CD14-positive monocyte (primary cell): ENCODE measurements around the gene NDST1. TPM values are rescaled to one million over a fixed set of nuclear protein-coding genes. Genes with fewer than 3 reads are reported as not detected.
A peak's percentile ranks its signal among the peaks of the same experiment; 100 is the strongest.

Experiments
- DNase-seq, 3 donors: peaks; one replicate each; pipeline ENCODE4 v3.0.0-alpha.2; 2011 to 2022
- H2AFZ ChIP-seq: 2 replicates; pipeline ENCODE4 v1.6.0; 2012; ENCODE audit warnings: mild to moderate bottlenecking, low read depth, low read length, inconsistent platforms; ENCODE audit not compliant: insufficient read depth, poor library complexity, severe bottlenecking
- H3K27ac ChIP-seq, 2 donors: 1 replicate in 1 of 2; 2 replicates in 1 of 2; pipeline ENCODE4 v1.5.1; 2012 to 2013; ENCODE audit warnings: low read length in 2 of 2, control low read depth in 1 of 2, inconsistent platforms in 1 of 2, low read depth in 1 of 2, mild to moderate bottlenecking in 1 of 2
- H3K27me3 ChIP-seq, 2 donors: one replicate each; pipeline versions ENCODE4 v1.6.0 to v1.6.1; 2011 to 2013; ENCODE audit warnings: low read length in 2 of 2; ENCODE audit not compliant: control insufficient read depth in 2 of 2, insufficient read depth in 2 of 2
- H3K36me3 ChIP-seq, 2 donors: replicated peaks in 1 of 2; 1 replicate in 1 of 2; 2 replicates in 1 of 2; pipeline versions ENCODE4 v1.5.1 to v1.6.1; 2012 to 2013; ENCODE audit warnings: low read length in 2 of 2, control low read depth in 1 of 2, inconsistent platforms in 1 of 2, mild to moderate bottlenecking in 1 of 2; ENCODE audit not compliant: insufficient read depth in 2 of 2, control insufficient read depth in 1 of 2
- H3K4me1 ChIP-seq, 2 donors: 1 replicate in 1 of 2; 2 replicates in 1 of 2; pipeline versions ENCODE4 v1.5.1 to v1.6.1; 2012 to 2013; ENCODE audit warnings: low read length in 2 of 2, control low read depth in 1 of 2, inconsistent platforms in 1 of 2, mild to moderate bottlenecking in 1 of 2, moderate library complexity in 1 of 2; ENCODE audit not compliant: insufficient read depth in 2 of 2, control insufficient read depth in 1 of 2
- H3K4me2 ChIP-seq: replicated peaks from 2 replicates; pipeline ENCODE3; 2012; ENCODE audit warnings: low read length, moderate library complexity, mild to moderate bottlenecking; ENCODE audit not compliant: poor library complexity, severe bottlenecking; ENCODE audit errors: extremely low read depth
- H3K4me3 ChIP-seq, 3 experiments: fragments of 200-600 bp in 1 of 3; sonication (generic) in 1 of 3; replicated peaks in 1 of 3; 1 replicate in 2 of 3; 2 replicates in 1 of 3; pipeline ENCODE4 v1.5.1; 2011 to 2013; ENCODE audit warnings: low read length in 3 of 3, mild to moderate bottlenecking in 3 of 3, control low read depth in 2 of 3, low read depth in 2 of 3, inconsistent platforms in 1 of 3, moderate library complexity in 1 of 3
- H3K79me2 ChIP-seq: 2 replicates; pipeline ENCODE4 v1.6.0; 2012; ENCODE audit warnings: mild to moderate bottlenecking, control low read depth, inconsistent platforms, low read length, moderate library complexity; ENCODE audit not compliant: insufficient read depth
- H3K9ac ChIP-seq: 2 replicates; pipeline ENCODE4 v1.6.0; 2017; ENCODE audit warnings: low read length, mild to moderate bottlenecking; ENCODE audit not compliant: insufficient read depth, poor library complexity, severe bottlenecking
- H3K9me3 ChIP-seq, 2 donors: replicated peaks in 1 of 2; 1 replicate in 1 of 2; 2 replicates in 1 of 2; pipeline versions ENCODE4 v1.5.1 to v1.6.1; 2012 to 2013; ENCODE audit warnings: low read length in 2 of 2, control low read depth in 1 of 2; ENCODE audit not compliant: control insufficient read depth in 1 of 2, insufficient read depth in 1 of 2
- H4K20me1 ChIP-seq: 2 replicates; pipeline ENCODE4 v1.6.0; 2012; ENCODE audit warnings: mild to moderate bottlenecking, low read length, control low read depth, moderate library complexity; ENCODE audit not compliant: insufficient read depth
- H3K27ac Mint-ChIP-seq, 7 donors: one replicate each; pipeline ENCODE4 v1.8.0; 2020; ENCODE audit warnings: mild to moderate bottlenecking in 7 of 7, mixed read lengths in 7 of 7, moderate library complexity in 6 of 7, inconsistent platforms in 2 of 7
- H3K27me3 Mint-ChIP-seq, 3 donors: one replicate each; pipeline ENCODE4 v1.8.0; 2021 to 2022; ENCODE audit warnings: low read depth in 3 of 3, mild to moderate bottlenecking in 3 of 3, mixed read lengths in 3 of 3, moderate library complexity in 3 of 3, inconsistent platforms in 1 of 3
- H3K36me3 Mint-ChIP-seq, 2 donors: one replicate each; pipeline ENCODE4 v1.8.0; 2020; ENCODE audit warnings: mixed read lengths in 2 of 2, inconsistent platforms in 1 of 2, mild to moderate bottlenecking in 1 of 2
- H3K4me1 Mint-ChIP-seq: one replicate; pipeline ENCODE4 v1.8.0; 2020; ENCODE audit warnings: mild to moderate bottlenecking, mixed read lengths
- H3K4me3 Mint-ChIP-seq, 2 donors: one replicate each; pipeline ENCODE4 v1.8.0; 2020; ENCODE audit warnings: mild to moderate bottlenecking in 2 of 2, mixed read lengths in 2 of 2, moderate library complexity in 1 of 2
- H3K9me3 Mint-ChIP-seq, 7 donors: one replicate each; pipeline ENCODE4 v1.8.0; 2020 to 2022; ENCODE audit warnings: mixed read lengths in 7 of 7, mild to moderate bottlenecking in 6 of 7, moderate library complexity in 6 of 7, inconsistent platforms in 2 of 7
- CTCF ChIP-seq: fragments of 200-600 bp; IDR thresholded peaks from one replicate; pipeline ENCODE4 v1.8.0; 2022; ENCODE audit warnings: antibody characterized with exemption, mild to moderate bottlenecking
- WGBS: methylation state at CpG from one replicate; pipeline ENCODE4 v1.1.5; 2013; ENCODE audit warnings: missing lambda C conversion rate; ENCODE audit not compliant: insufficient coverage; 5-methylcytosine and 5-hydroxymethylcytosine counted together
- intact Hi-C, 2 donors: fragments of 100-400 bp; cut with micrococcal nuclease; formaldehyde crosslinking; loops; one replicate each; pipeline versions ENCODE4 v1.15.0 to v1.15.1; 2023
- polyA plus RNA-seq, 3 donors: library from polyadenylated mRNA; depleted of rRNA in 1 of 3; unstranded in 2 of 3; stranded (reverse) in 1 of 3; fragments of 300-500 nt in 2 of 3; fragments of >200 nt in 1 of 3; fragmentation: Illumina TruSeq in 2 of 3; gene quantifications; 1 replicate in 2 of 3; 2 replicates in 1 of 3; pipeline ENCODE4 v1.2.3, GENCODE V29; 2012 to 2021

Gene NDST1
- polyA plus RNA-seq, 3 donors = 7.0 to 18.9 (median 7.5) TPM

GRCh38 chr5:150502106-150502505, 5.8 kb upstream of the NDST1 start:
- Histone ChIP-seq H3K79me2 (peaks cover 100% of the 10 kb centered on the region), H3K9ac (no peak overlapping the region), H3K4me1 (peaks cover 6 to 16% of the 10 kb centered on the region in 2 donors), H3K36me3 (peaks cover 25 to 28% of the 10 kb centered on the region in 2 donors), H2AFZ (no peak overlapping the region), H3K4me3 (no peak overlapping the region), H3K27ac (no peak overlapping the region), H3K4me2 (no peak overlapping the region), H4K20me1 (peaks cover 100% of the 10 kb centered on the region), H3K9me3 (no peaks in the 10 kb centered on the region), H3K27me3 (no peaks in the 10 kb centered on the region)
- TF ChIP-seq CTCF = no peak
- intact Hi-C loops = no loop called here
- peaks cover 35 to 43% of the 10 kb centered on the region in 2 donors for H3K36me3 Mint-ChIP-seq
- no peaks in the 10 kb centered on the region for H3K27me3 Mint-ChIP-seq
- 91% methylated on average over 7 of the region's 8 CpGs for WGBS
- H3K27ac Mint-ChIP-seq = peak overlapping the region; percentile 10 to 83 (median 46)
- no peak for DNase-seq
- peaks cover 67% of the 10 kb centered on the region for H3K4me1 Mint-ChIP-seq
- H3K4me3 Mint-ChIP-seq = no peak overlapping the region
- no peaks in the 10 kb centered on the region for H3K9me3 Mint-ChIP-seq

DNA sequence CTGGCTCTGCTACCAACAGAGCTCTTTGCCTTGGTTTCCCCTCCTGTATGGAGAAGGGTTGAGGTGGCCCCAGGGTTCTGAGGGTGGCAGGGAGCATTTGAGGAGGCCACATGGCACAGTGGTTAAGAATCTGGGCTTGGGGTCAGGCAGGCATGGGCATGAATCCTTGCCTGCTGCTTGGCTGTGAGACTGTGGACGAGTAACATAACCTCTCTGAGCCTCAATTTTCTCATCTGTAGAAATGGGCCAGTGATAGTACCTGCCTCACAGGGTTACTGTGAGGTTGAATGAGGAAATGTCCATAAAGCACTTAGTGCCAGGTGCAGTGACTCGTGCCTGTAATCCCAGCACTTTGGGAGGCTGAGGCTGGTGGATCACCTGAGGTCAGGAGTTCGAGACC, 5.1 kb upstream of the NDST1 start:
- peaks cover 32 to 36% of the 10 kb centered on the region in 2 donors for H3K36me3 Mint-ChIP-seq
- H4K20me1 ChIP-seq = peaks cover 100% of the 10 kb centered on the region
- intact Hi-C loops = no loop called here
- H2AFZ ChIP-seq = no peak overlapping the region
- H3K9ac ChIP-seq = no peak overlapping the region
- no peak overlapping the region for H3K4me2 ChIP-seq
- H3K27ac ChIP-seq = no peak overlapping the region
- no peak for TF ChIP-seq CTCF
- no peaks in the 10 kb centered on the region for H3K9me3 Mint-ChIP-seq
- H3K4me1 Mint-ChIP-seq = peaks cover 67% of the 10 kb centered on the region
- H3K4me1 ChIP-seq = peaks cover 10 to 20% of the 10 kb centered on the region in 2 donors
- peak overlapping the region in 4 of 7 donors; percentile 7 to 70 (median 10) for H3K27ac Mint-ChIP-seq
- H3K27me3 Mint-ChIP-seq = peaks cover 0 to 3% (median 0%) of the 10 kb centered on the region in 3 donors
- H3K4me3 Mint-ChIP-seq = no peak overlapping the region
- no peaks in the 10 kb centered on the region for H3K27me3 ChIP-seq
- H3K4me3 ChIP-seq = no peak overlapping the region
- peaks cover 100% of the 10 kb centered on the region for H3K79me2 ChIP-seq
- DNase-seq = no peak
- no peaks in the 10 kb centered on the region for H3K9me3 ChIP-seq
- no CpG with 5 or more reads among the region's 3 CpGs for WGBS
- H3K36me3 ChIP-seq = peaks cover 18 to 26% of the 10 kb centered on the region in 2 donors
